GM18507 (cell line): ENCODE results near the gene SOCS1.

Experiments
- DNase-seq: peaks from one replicate; pipeline ENCODE4 v3.0.0; 2011; ENCODE audit warnings: low read depth; ENCODE audit not compliant: insufficient read length; ENCODE audit errors: extremely low spot score
- FAIRE-seq: peaks from 2 replicates; lab custom pipeline; 2011; peaks lifted over from hg19 to GRCh38; lab: Jason Lieb, UNC

Gene SOCS1

DNA sequence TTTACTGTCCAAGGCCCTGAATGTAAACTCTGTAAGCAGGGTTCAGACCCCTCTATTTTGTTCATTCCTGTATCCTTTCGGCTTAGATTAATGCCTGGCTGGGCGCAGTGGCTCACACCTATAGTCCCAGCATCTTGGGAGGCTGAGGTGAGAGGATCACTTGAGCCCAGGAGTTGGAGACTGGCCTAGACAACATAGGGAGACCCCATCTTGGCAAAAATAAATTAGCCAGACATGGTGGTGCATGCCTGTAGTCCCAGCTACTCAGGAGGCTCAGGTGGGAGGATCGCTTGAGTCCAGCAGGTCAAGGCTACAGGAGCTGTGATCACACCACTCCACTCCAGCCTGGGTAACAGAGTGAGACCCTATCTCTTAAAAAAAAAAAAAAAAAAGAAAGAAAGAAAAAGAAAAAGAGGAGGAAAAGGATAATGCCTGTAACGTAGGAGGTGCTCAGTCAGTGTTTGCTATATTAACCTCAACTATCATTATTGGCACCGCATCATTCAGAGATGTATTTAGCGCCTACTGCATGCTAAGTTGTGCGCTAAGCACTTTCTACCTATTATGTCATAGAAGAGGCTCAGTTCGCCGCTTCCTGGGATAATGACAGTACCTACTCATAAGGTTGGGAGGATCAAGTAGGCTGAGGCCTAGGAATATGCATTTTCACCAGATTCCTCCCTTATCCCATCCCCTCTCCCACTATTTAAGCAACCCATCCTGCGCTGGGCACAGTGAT is 5.0 kb downstream of the SOCS1 start:
- FAIRE-seq (no peak), DNase-seq (no peak)

DNA sequence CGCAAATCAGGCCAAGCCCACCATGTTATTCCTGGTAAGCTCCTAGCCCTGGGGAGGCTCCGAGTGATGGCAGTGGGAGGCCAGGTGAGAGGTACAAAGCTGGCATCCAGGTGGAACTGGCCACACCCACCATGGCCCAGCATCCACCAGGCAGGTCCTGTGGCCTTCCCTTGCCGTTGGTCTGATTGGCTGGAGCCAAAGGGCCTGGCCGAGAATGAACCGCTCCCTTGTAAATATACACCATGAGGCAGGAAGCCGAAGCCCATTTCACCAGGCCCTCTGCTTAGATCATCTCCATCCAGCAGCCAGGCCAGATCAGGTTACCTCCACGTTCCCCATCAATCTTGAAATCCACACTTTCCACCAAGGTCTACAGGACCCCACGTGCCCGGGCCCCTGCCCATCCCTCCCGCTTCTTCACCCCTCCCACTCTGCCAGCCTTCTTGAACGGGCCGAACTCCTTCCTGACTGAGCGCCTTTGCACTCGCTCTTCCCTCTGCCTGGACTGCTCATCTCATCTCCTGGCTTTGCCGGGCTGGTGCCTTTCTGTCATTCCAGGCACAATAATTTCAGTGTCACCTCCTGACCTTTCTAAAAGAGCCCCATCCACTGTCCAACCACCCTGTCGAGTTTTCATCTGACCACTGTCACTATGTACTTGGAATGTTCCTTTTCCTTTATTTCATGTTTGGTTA is 5.8 kb downstream of the SOCS1 start:
- DNase-seq (no peak), FAIRE-seq (no peak)

DNA sequence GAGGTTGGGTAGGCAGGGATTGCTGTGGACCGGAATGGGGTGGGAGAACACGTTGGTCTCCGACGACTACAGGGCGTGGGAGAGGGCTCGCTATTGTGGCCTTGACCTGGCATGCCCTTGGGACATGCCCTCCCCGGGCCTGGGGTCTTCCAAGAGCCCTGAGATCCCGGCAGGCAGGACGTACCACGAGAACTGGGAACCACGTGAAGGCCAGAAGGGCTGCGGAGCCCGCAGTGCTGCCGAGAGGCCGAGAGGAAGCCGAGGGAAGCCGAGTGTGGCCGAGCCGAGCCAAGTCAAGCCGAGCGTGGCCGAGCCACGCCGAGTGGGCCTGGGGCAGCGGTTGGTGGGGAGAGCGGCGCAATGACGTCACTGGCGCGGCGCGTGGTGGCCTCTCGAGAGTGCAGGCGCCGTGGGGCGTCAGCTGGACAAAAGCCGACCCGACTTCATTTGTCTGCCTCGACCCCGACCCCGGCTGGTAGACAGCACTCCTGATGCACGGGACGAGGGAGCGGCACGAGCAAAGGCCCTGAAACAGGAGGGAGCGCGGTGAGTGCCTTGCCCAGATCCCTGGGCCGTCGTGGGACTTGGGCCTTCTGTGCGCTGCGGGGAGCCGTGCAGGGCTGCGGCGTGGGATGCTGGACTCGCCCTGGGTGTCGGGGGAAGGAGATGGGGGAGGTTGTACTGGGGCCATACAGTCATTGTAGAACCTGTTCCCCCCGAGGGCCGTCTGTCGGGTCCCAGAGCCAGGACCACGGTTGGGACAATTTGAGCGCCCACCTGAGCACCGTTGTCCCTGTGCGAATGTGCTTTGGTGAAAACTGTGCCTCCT is 6.6 kb downstream of the SOCS1 start:
- no peak for DNase-seq
- no peak for FAIRE-seq

DNA sequence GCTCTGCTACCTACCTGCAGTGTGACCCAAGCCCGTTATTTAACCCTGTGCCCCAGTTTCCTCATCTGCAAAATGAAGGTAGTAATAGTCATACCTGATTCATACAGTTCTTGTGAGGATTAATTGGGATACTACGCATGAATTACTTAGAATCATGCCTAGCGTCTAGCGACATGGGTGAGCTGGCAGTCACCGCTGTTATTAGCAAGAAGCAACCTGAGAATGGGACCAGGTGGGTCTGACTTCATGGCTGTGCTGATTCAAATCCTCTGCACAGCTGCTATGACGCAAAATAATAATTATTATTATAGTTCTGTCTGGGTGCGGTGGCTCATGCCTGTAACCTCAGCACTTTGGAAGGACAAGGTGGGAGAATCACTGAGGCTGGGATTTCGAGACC is 7.9 kb downstream of the SOCS1 start:
- FAIRE-seq (no peak), DNase-seq (no peak)

DNA sequence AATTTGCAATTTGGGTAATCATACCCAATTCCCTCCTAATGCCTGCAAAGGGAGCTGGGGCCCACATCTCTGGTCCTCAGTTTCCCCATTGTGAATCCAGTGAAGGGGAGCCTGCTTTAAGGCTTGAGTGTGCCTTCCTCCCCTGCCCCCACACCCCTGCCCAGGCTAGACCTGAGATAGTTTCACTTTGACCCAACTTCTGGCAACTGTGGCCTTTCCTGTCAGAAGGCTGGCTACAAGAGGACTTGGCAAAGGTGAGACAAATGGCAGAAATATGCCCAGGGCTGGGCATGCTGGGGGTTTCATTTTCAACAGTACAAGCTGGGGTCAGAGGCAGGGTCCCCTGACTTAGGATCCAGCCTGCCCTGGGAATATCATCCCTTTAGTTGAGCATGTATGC is 10.0 kb downstream of the SOCS1 start:
- DNase-seq (no peak), FAIRE-seq (peak; percentile 72)

DNA sequence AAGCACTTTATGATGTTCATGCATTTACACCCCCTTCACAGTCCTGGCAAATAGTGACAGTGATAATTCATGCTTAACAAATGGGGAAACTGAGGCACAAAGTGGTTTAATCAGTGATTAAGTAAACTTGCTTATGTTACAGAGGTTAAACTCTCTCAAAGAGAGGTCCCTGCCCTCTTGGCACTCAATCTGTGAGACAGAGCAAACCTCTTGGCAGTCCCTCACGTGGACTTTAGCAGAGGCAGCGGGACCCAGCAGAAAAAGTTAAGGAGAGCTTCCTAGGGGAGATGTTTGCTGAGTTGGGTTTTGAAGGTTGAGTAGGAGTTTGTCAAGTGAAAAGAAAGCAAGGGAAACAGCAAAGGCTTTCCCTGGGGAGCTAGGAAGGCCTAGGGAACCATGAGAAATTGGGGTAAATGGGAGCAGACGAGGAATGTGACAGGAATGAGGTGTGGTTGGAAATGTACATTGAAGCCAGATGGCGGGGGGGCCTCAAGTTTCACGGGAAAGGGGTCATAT is 10.7 kb downstream of the SOCS1 start:
- no peak for DNase-seq
- no peak for FAIRE-seq

DNA sequence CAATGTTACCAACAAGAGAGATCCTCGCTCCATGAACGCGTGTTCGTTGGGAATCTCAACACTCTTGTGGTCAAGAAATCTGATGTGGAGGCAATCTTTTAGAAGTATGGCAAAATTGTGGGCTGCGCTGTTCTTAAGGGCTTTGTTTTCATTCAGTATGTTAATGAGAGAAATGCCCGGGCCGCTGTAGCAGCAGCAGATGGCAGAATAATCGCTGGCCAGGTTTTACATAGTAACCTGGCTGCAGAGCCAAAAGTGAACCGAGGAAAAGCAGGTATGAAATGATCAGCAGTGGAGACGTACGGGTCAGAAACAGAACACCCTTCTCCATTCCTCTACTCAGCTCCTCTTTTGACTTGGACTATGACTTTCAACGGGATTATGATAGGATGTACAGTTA is 13.3 kb downstream of the SOCS1 start:
- DNase-seq (no peak), FAIRE-seq (no peak)

DNA sequence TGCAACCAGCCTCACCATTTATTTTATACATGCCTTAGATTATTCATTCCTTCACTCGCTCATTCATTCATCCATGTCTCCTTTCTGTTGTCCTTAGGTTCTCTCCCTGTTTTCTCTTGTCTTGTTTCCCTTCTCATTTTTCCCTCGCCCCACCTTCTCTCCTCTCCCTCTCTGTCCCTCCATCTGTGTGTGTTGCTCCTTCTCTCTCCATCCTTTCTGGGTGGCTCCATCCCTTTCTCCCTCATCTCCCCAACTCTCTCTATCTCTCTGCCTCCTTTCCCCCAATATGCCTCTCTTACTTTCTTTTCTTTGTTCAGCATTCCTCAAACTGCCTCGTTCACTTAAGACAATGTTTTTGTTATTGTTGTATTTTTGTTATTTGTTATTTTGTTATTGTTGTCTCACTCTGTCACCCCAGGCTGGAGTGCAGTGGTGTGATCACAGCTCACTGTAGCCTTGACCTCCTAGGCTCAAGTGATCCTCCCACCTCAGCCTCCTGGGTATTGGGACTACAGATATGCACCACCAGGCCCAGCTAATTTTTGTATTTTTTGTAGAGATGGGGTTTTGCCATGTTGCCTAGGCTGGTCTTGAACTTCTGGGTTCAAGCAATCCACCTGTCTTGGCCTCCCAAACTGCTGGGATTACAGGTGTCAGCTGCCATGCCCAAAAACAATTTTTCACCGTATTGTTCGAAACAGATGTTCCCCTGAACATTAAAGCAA is 14.4 kb downstream of the SOCS1 start:
- DNase-seq (no peak), FAIRE-seq (no peak)

DNA sequence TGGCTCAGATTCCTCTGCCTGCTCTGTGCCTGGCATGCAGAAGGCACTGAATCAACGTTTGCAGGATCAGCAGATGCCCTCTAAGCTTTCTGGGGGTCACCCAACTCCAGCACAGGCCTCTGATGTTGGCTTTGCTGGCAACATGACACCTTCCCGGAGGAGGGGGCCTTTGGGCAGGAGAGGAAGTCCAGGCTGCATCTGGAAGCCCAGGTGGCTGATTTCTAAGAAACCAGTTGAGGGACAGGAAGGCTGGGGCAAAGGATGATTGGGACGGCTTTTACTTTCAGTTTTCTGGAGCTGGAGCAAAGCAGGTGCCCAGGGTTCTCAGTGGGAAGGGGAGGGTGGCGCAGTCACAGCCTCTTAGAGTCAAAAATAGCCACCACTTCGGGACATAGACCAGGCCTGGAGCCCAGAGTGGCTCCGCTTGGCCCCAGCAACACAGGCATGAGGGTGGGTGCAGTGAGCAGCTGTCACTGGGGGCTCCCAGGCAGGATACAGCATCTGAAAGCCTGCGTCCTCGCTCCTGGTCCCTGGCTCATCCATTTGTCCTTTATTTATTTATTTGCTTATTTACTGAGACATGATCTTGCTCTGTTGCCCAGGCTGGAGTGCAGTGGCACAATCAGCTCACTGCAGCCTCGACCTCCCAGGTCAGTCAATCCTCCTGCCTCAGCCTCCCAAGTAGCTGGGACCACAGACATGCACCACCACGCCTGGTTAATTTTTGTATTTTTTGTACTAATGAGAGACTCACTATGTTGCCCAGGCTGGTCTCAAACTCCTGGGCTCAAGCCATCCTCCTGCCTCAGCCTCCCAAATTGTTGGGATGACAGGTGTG is 15.1 kb downstream of the SOCS1 start:
- DNase-seq = no peak
- FAIRE-seq = no peak

DNA sequence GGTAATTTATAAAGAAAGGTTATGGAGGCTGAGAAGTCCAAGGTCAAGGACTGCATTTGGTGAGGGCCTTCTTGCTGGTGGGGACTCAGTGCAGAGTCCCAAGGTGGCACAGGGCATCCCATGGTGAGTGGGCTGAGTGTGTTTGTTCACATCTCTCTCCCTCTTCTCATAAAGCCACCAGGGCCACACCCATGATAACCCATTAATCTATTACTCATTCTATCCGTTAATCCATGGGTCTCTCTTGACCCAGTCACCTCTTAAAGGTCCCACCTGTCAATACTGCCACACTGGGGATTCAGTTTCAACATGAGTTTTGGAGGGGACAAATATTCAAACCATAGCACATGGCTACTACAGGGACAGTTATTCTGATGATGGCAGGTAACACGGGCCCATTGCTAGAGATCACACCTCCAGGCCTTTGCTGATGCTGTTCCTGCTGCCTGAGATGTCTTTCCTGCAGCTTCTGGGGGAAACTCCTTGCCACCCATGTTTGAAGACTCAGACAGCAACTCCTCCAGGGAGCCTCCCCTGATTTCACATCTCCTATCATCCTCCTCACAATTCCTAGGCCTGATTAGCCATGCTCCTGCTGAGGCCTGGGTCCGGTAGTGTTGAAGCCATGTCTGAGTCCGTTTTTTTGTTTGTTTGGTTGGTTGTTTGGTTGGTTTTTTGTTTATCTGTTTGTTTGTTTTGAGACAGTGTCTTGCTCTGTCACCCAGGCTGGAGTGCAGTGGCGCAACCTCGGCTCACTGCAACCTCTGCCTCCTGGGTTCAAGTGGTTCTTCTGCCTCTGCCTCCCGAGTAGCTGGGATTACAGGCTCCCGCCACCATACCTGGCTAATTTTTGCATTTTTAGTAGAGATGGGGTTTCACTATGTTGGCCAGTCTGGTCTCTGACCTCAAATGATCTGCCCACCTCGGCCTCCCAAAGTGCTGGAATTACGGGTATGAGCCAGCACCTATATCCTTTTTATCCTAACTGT is 16.1 kb downstream of the SOCS1 start:
- DNase-seq = no peak

DNA sequence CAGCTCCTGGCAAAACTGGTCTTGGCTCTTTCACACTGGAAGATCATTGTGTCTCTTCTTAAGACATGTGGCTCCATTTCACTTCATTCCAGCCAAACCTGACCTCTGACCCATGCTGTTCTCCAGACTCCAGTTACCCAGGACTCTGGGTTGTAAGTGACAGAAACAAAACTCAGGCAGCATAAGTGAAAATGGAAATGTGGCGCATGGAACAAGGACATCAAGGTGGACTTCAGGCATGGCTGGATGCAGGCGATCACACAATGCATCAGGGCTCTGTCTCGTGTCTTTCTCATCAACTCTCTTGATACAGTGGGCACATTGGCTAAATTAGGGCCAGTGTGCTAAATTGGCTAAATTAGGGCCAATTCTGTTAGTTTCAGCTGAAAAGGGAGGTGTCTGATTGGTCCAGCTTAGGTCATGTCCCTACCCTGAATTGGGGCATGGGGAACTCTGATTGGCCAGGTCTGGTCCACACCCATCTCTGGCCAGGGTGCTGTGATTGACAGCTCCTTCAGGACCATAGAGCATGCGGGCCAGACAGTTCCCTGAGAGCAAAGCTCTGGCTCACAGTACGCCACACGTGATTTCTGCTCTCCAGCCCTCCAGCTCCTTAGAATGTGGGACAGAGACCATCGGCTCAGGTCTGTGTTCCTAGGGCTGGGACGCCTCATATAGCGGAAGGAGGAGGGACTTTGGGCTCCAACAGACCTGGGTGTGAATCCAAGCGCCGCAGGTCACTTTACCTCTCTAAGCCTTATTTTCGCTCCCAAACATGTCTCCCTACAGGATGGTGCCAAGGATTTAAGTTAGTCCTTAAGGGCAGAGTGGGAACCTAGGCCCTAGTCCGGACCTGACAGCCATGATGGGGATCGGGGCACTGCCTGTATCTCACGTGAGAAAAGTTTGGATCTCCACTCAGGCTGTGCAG is 17.5 kb downstream of the SOCS1 start:
- FAIRE-seq = no peak
- DNase-seq = no peak

More for the DNA sequence above, 16.1 kb downstream of the SOCS1 start:
- FAIRE-seq = no peak

DNA sequence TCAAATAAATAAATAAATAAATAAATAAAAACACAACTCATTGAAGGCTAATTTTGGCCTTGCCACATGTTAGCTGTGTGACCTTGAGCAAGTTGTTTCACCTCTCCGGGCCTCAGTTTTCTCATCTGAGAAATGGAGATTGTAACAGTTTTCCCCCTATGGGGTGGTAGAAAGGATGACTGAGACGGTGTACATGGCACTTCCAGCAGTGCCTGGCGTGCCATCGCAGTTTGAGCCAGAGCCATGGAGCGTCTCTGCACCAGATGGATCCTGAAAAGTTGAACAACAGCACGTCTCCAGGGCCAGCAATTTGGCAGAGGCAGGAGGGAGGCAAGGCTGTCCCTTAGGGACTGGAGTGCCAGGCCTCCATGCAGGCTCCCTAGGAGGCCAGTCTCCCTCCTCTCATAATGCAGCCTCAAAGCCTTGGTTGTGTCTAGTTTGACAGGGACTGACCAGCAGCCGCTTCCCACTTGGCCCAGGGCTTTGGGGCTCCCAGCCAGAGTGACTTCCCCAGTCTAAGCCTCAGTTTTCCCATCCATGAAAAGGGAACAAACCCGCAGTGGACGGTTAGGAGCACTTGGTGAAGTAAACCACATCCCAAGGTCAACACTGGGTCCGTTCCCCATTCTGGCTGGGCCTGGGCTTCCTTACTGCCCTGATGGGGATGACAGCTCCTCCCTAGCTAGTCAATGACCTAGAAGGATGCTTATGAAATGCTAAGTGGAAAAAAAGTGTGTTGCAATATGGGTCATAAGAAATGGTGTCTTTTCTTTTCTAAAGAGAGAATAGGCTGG is 19.3 kb downstream of the SOCS1 start:
- FAIRE-seq (no peak), DNase-seq (no peak)

DNA sequence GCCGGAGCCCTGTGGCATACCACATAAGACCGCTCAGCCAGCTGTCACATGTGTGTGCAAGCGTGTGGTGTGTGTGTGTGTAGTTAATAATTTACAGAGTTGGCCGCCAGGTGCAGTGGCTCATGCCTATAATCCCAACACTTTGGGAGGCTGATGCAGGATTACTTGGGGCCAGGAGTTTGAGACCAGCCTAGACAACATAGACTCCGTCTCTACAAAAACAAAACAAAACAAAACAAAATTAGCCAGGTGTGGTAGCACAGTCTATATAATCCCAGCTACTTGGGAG is 20.4 kb downstream of the SOCS1 start:
- FAIRE-seq = no peak
- DNase-seq = no peak

DNA sequence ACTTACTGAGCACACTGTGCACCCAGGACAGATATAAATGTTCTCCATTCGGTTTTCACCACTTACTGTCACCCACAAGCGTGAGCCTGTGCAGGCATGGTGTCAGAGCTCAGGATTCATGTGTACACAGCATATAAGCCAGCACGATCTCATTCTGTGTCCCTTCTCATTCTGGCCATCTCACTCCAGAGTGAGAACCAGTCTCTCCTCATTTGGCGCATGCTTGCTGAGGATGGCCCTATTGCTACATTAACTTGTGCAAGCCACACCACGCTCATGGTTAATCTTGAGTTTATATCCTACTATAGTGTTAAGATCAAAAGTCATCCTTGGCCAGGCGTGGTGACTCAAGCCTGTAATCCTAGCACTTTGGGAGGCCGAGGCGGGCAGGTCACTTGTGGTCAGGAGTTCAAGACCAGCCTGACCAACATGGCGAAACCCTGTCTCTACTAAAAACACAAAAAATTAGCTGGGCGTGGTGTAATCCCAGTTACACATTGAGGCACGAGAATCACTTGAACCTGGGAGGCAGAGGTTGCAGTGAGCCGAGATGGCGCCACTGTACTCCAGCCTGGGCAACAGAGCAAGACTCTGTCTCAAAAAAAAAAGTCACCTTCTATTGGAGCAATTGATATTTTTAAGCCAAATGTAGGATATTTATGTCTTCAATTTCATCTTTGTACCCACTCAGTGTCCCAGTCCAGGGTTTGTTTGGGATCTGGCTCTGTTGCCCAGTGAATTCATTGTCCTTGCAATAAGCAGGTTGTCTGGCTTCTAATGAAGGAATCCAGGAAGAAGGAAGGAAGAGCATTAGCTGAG is 20.9 kb downstream of the SOCS1 start:
- FAIRE-seq (no peak), DNase-seq (no peak)

DNA sequence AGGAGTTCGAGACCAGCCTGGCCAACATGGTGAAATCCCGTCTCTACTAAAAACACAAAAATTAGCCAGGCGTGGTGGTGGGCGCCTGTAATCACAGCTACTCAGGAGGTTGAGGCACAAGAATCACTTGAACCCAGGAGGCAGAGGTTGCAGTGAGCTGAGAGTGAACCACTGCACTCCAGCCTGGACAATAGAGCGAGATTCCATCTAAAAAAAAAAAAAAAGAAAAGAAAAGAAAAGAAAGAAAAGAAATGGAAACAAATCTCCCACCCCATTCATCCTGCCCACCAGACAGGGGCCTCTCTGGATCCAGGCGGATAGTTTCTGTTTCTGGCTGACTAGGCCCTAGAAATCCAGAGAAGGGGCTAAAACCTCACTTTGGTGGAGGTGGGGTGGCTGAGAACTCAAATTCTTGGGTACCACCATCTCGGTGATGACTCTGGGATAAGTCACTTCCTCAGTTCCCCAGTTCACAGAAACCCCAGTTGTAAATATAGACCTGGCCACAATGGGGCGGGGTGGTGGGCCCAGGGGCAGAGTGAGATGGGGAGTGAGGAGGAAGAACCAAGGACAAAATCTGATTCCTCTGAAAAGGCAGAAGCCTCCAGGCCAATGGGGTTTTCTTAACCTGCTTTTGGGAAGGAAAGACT is 22.2 kb downstream of the SOCS1 start:
- no peak for FAIRE-seq
- DNase-seq = no peak
